Measurements from ENCODE around the gene RTTN. TPM values are rescaled to one million over a fixed set of nuclear protein-coding genes. Genes with fewer than 3 reads are reported as not detected.
"Not testable (repeated sequence)": the region's sequence is repeated elsewhere in the genome, so short reads cannot be mapped to it uniquely, and the experiment has no call there.

Gene RTTN
- total RNA-seq, 1 donor from 2014 or later: 52.4 TPM

DNA sequence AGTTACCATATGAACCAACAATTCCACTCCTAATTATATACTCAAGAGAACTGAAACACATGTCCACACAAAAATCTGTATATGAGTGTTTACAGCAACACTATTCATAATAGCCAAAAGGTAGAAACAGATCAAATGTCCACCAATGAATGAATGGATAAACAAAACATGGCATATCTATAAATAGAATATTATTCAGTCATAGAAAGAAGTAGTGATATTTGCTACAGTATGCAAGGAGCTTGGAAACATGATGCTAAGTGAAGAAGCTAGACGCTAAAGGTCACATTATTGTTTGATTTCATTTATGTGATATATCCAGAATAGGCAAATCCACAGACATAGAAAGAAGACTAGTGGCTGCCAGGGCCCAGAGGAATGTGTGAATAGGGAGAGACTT lies 92.0 kb downstream of the RTTN start:
- Histone ChIP-seq H3K27me3 (no peaks in the 10 kb centered on the region), H3K9ac (no peak overlapping the region), H3K4me3 (no peak overlapping the region), H3K4me1 (no peaks in the 10 kb centered on the region), H3K27ac (no peak overlapping the region), H2AFZ (replicated peaks) (no peak overlapping the region), H3K36me3 (peaks cover 6% of the 10 kb centered on the region), H3F3A (ENCODE audit: low read depth) (no peaks in the 10 kb centered on the region), H3K9me3 (ENCODE audit: low read depth) (no peaks in the 10 kb centered on the region), H4K20me1 (ENCODE audit: low read depth) (no peaks in the 10 kb centered on the region), H3K4me2 (no peak overlapping the region), H3K79me2 (ENCODE audit: low read depth) (no peaks in the 10 kb centered on the region)
- Mint-ChIP-seq H3K27ac (no peak overlapping the region), H3K9me3 (peaks cover 2% of the 10 kb centered on the region), H3K27me3 (ENCODE audit: insufficient read depth, low read depth) (peaks cover 2% of the 10 kb centered on the region), H3K36me3 (peaks cover 32% of the 10 kb centered on the region), H3K4me1 (no peaks in the 10 kb centered on the region), H3K4me3 (no peak overlapping the region)
- DNase-seq (ENCODE audit: low spot score): no peak
- no peak for TF ChIP-seq EZH2 (IDR thresholded peaks at IDR 0.05)
- TF ChIP-seq, protein P1, sequence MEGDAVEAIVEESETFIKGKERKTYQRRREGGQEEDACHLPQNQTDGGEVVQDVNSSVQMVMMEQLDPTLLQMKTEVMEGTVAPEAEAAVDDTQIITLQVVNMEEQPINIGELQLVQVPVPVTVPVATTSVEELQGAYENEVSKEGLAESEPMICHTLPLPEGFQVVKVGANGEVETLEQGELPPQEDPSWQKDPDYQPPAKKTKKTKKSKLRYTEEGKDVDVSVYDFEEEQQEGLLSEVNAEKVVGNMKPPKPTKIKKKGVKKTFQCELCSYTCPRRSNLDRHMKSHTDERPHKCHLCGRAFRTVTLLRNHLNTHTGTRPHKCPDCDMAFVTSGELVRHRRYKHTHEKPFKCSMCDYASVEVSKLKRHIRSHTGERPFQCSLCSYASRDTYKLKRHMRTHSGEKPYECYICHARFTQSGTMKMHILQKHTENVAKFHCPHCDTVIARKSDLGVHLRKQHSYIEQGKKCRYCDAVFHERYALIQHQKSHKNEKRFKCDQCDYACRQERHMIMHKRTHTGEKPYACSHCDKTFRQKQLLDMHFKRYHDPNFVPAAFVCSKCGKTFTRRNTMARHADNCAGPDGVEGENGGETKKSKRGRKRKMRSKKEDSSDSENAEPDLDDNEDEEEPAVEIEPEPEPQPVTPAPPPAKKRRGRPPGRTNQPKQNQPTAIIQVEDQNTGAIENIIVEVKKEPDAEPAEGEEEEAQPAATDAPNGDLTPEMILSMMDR (IDR thresholded peaks at IDR 0.05): no peak
- TF ChIP-seq EZH2phosphoT487 (IDR thresholded peaks at IDR 0.05): no peak

- no peaks in the 10 kb centered on the region for H3K79me2 ChIP-seq (ENCODE audit: low read depth)
- Mint-ChIP-seq H3K27me3 (ENCODE audit: insufficient read depth, low read depth) (peaks cover 2% of the 10 kb centered on the region), H3K4me3 (no peak overlapping the region), H3K9me3 (peaks cover 2% of the 10 kb centered on the region), H3K27ac (no peak overlapping the region), H3K4me1 (no peaks in the 10 kb centered on the region), H3K36me3 (peaks cover 27% of the 10 kb centered on the region)
- no peaks in the 10 kb centered on the region for H3K27me3 ChIP-seq
- no peaks in the 10 kb centered on the region for H3K9me3 ChIP-seq (ENCODE audit: low read depth)
- no peak overlapping the region for H2AFZ ChIP-seq (replicated peaks)
- H3K4me3 ChIP-seq: no peak overlapping the region
- H3F3A ChIP-seq (ENCODE audit: low read depth): no peaks in the 10 kb centered on the region
- DNase-seq (ENCODE audit: low spot score): no peak
- no peak overlapping the region for H3K9ac ChIP-seq
- no peak overlapping the region for H3K27ac ChIP-seq
- H3K4me1 ChIP-seq: no peaks in the 10 kb centered on the region
- H3K36me3 ChIP-seq: peaks cover 15% of the 10 kb centered on the region
- TF ChIP-seq EZH2phosphoT487 (IDR thresholded peaks at IDR 0.05) (no peak), EZH2 (IDR thresholded peaks at IDR 0.05) (no peak)
- TF ChIP-seq, protein P1 (IDR thresholded peaks at IDR 0.05): no peak
- H3K4me2 ChIP-seq: no peak overlapping the region
- no peaks in the 10 kb centered on the region for H4K20me1 ChIP-seq (ENCODE audit: low read depth)
Observed at GRCh38 chr18:70110678-70111077, 94.8 kb downstream of the RTTN start.

DNA sequence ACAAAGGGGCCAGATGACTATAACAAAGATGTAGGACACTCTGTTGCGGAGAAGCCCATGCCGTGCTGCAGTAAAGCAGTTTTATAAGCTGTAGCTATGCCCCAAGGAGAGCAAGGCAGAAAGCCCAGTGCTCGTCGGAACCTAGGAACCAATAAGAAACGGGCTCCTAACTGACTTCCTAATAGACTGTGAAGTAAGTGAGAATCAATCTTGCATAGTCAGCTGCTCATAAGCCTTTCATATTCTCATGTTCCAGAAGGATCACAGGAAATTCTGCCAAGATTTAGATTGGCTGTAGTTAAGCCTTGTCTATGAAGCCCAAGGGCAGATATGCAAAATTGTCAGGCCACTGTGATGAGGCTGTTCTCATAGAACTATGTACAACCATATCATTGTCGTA lies 98.4 kb downstream of the RTTN start:
- Mint-ChIP-seq H3K27ac (no peak overlapping the region), H3K4me3 (no peak overlapping the region), H3K27me3 (ENCODE audit: insufficient read depth, low read depth) (peaks cover 5% of the 10 kb centered on the region), H3K4me1 (no peaks in the 10 kb centered on the region), H3K9me3 (peaks cover 24% of the 10 kb centered on the region), H3K36me3 (peaks cover 47% of the 10 kb centered on the region)
- Histone ChIP-seq H3K79me2 (ENCODE audit: low read depth) (no peaks in the 10 kb centered on the region), H3F3A (ENCODE audit: low read depth) (no peaks in the 10 kb centered on the region), H3K4me3 (no peak overlapping the region), H3K27ac (no peak overlapping the region), H3K27me3 (no peaks in the 10 kb centered on the region), H4K20me1 (ENCODE audit: low read depth) (no peaks in the 10 kb centered on the region), H2AFZ (replicated peaks) (no peak overlapping the region), H3K9ac (no peak overlapping the region), H3K9me3 (ENCODE audit: low read depth) (no peaks in the 10 kb centered on the region), H3K36me3 (peaks cover 20% of the 10 kb centered on the region), H3K4me1 (no peaks in the 10 kb centered on the region), H3K4me2 (no peak overlapping the region)
- no peak for DNase-seq (ENCODE audit: low spot score)
- TF ChIP-seq EZH2 (IDR thresholded peaks at IDR 0.05): no peak
- no peak for TF ChIP-seq EZH2phosphoT487 (IDR thresholded peaks at IDR 0.05)

DNA sequence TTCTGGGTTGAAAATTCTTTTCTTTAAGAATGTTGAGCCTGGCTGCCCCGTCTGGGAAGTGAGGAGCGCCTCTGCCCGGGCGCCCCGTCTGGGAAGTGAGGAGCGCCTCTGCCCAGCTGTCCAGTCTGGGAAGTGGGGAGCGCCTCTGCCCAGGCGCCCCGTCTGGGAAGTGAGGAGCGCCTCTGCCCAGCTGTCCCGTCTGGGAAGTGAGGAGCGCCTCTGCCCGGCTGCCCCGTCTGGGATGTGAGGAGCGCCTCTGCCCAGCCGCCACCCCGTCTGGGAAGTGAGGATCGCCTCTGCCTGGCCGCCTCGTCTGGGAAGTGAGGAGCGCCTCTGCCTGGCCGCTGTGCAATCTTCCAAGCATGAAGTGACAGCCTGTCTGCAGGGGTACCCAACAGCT lies 102.6 kb downstream of the RTTN start:
- not testable (repeated sequence) for H3K9me3 ChIP-seq (ENCODE audit: low read depth); H3K9ac ChIP-seq; H3K27me3 Mint-ChIP-seq (ENCODE audit: insufficient read depth, low read depth); H4K20me1 ChIP-seq (ENCODE audit: low read depth); H3K4me3 ChIP-seq; H3K27ac Mint-ChIP-seq; H2AFZ ChIP-seq (replicated peaks); DNase-seq (ENCODE audit: low spot score); H3K4me1 ChIP-seq; H3K79me2 ChIP-seq (ENCODE audit: low read depth); H3K27me3 ChIP-seq; H3K4me1 Mint-ChIP-seq; H3K36me3 ChIP-seq; H3K4me3 Mint-ChIP-seq; H3F3A ChIP-seq (ENCODE audit: low read depth); H3K4me2 ChIP-seq; H3K27ac ChIP-seq
- Mint-ChIP-seq H3K36me3 (peaks cover 50% of the 10 kb centered on the region), H3K9me3 (peaks cover 46% of the 10 kb centered on the region)

All from neural progenitor cell (in vitro differentiated cells).